Measurements from ENCODE around the gene SLC25A25.

Gene SLC25A25

GRCh38 chr9:128094166-128094949 is 26.3 kb downstream of the SLC25A25 start:
- no peak overlapping the region for H3K9ac ChIP-seq (ENCODE audit: low read depth, low read length)
- H3K4me1 ChIP-seq (ENCODE audit: insufficient read depth, low read length) = peaks cover 28% of the 10 kb centered on the region
- H3K9me3 ChIP-seq (ENCODE audit: control insufficient read depth, insufficient read depth, low read length) = no peaks in the 10 kb centered on the region
- no peaks in the 10 kb centered on the region for H3K36me3 ChIP-seq (ENCODE audit: insufficient read depth, low read length)

- no peak overlapping the region for H3K9ac ChIP-seq (ENCODE audit: low read depth, low read length)
- H3K36me3 ChIP-seq (ENCODE audit: insufficient read depth, low read length) = no peaks in the 10 kb centered on the region
- peaks cover 35% of the 10 kb centered on the region for H3K4me1 ChIP-seq (ENCODE audit: insufficient read depth, low read length)
- no peaks in the 10 kb centered on the region for H3K9me3 ChIP-seq (ENCODE audit: control insufficient read depth, insufficient read depth, low read length)
Observed at GRCh38 chr9:128094950-128095544, 27.0 kb downstream of the SLC25A25 start.

DNA sequence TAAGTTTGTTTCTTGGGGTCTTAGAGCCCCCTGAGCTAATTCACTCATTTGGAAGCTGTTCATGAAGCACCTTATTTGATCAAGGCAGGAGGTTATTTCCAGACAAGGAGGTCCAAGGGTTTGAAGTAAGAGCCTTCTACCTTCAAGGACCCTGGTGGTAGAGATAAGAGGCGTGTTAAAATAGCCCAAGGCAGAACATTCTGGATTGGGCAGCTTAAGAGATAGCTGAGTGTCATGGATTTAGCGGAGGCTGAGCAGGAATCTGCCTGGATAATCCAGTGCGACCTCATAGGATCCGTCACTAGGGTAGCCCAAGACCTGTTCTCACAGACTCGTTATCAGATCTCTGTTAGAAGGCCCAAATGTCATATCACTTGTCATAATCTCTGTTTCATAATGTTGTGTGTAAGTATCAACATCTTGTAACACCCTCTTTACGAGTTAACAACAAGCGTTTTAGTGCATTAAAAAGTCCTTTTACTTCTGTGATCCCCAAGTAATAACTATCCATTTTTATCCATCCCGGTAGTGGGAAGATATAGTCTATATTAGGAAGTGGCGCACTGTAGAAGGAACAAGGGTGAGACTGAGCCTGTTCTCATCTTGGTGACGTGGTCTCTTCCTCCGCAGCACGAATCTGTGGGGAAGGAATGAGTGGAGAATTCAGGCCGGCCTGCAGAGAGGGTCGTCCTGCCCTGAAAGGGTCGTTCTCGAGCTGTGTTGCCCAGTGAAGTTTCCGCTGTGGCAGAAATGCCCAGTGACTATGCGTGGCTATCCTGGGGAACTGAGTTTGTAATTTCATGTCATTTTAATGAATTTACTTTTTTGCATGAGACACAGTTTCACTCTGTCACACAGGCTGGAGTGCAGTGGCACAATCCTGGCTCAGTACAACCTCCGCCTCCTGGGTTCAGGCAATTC is 28.8 kb downstream of the SLC25A25 start:
- H3K4me1 ChIP-seq (ENCODE audit: insufficient read depth, low read length) = peaks cover 40% of the 10 kb centered on the region

GRCh38 chr9:128097543-128098296 is 29.7 kb downstream of the SLC25A25 start:
- Histone ChIP-seq H3K9me3 (ENCODE audit: control insufficient read depth, insufficient read depth, low read length) (no peaks in the 10 kb centered on the region), H3K9ac (ENCODE audit: low read depth, low read length) (no peak overlapping the region; the same call in 1 of the 2 replicates), H3K4me1 (ENCODE audit: insufficient read depth, low read length) (peaks cover 42% of the 10 kb centered on the region), H3K36me3 (ENCODE audit: insufficient read depth, low read length) (peaks cover 5% of the 10 kb centered on the region)

More for the DNA sequence above, 28.8 kb downstream of the SLC25A25 start:
- H3K9me3 ChIP-seq (ENCODE audit: control insufficient read depth, insufficient read depth, low read length) = no peaks in the 10 kb centered on the region
- peaks cover 3% of the 10 kb centered on the region for H3K36me3 ChIP-seq (ENCODE audit: insufficient read depth, low read length)
- no peak overlapping the region for H3K9ac ChIP-seq (ENCODE audit: low read depth, low read length)

GRCh38 chr9:128098297-128099230 is 30.5 kb downstream of the SLC25A25 start:
- H3K9me3 ChIP-seq (ENCODE audit: control insufficient read depth, insufficient read depth, low read length) = no peaks in the 10 kb centered on the region
- H3K9ac ChIP-seq (ENCODE audit: low read depth, low read length) = peak overlapping the region; percentile 60
- peaks cover 42% of the 10 kb centered on the region for H3K4me1 ChIP-seq (ENCODE audit: insufficient read depth, low read length)
- H3K36me3 ChIP-seq (ENCODE audit: insufficient read depth, low read length) = peaks cover 8% of the 10 kb centered on the region

DNA sequence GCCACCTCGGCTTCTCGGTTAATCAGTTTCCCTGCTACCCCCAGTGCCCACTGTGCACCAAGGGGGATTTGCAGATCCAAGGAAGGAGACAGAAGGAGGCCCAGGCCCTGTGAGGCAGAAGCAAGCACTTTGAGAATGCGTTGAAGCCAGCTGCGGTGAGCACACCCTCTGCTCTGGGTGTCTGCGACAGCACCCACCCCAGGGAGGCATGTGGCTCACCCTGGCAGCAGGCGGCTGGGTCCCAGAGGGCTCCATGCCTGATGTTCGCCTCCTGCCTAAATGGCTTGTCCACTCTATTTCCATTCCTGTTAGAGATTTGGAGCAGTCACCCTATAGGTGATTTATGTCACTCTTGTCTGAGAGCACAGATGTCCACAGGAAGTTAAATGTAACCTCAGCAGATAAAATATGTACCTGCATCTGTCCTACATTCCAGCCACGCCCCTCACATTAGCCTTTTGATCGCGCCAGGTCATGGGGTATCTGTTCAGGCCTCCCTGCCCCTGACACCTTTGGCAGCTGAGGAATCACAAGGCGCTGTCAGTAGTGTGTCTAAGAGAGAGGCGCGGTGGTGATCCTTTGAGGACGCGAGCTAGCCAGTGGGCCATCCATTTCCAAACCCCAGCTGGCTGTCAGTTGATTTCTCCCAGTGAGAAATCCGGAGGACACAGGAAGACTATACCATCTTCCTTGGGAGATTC is 31.3 kb downstream of the SLC25A25 start:
- H3K36me3 ChIP-seq (ENCODE audit: insufficient read depth, low read length) = peaks cover 13% of the 10 kb centered on the region
- peak overlapping the region; percentile 60 for H3K9ac ChIP-seq (ENCODE audit: low read depth, low read length)
- H3K4me1 ChIP-seq (ENCODE audit: insufficient read depth, low read length) = peaks cover 42% of the 10 kb centered on the region
- no peaks in the 10 kb centered on the region for H3K9me3 ChIP-seq (ENCODE audit: control insufficient read depth, insufficient read depth, low read length)

GRCh38 chr9:128099932-128100491 is 32.0 kb downstream of the SLC25A25 start:
- Histone ChIP-seq H3K4me1 (ENCODE audit: insufficient read depth, low read length) (peaks cover 42% of the 10 kb centered on the region), H3K36me3 (ENCODE audit: insufficient read depth, low read length) (peaks cover 13% of the 10 kb centered on the region), H3K9me3 (ENCODE audit: control insufficient read depth, insufficient read depth, low read length) (no peaks in the 10 kb centered on the region), H3K9ac (ENCODE audit: low read depth, low read length) (peak overlapping the region; percentile 8; the same call in 1 of the 2 replicates)

GRCh38 chr9:128100581-128100980 is 32.5 kb downstream of the SLC25A25 start:
- Histone ChIP-seq H3K4me1 (ENCODE audit: insufficient read depth, low read length) (peaks cover 42% of the 10 kb centered on the region), H3K36me3 (ENCODE audit: insufficient read depth, low read length) (peaks cover 15% of the 10 kb centered on the region), H3K9ac (ENCODE audit: low read depth, low read length) (no peak overlapping the region), H3K9me3 (ENCODE audit: control insufficient read depth, insufficient read depth, low read length) (no peaks in the 10 kb centered on the region)

- no peaks in the 10 kb centered on the region for H3K9me3 ChIP-seq (ENCODE audit: control insufficient read depth, insufficient read depth, low read length)
- H3K4me1 ChIP-seq (ENCODE audit: insufficient read depth, low read length) = peaks cover 42% of the 10 kb centered on the region
- H3K36me3 ChIP-seq (ENCODE audit: insufficient read depth, low read length) = peaks cover 20% of the 10 kb centered on the region
- no peak overlapping the region for H3K9ac ChIP-seq (ENCODE audit: low read depth, low read length)
Observed at GRCh38 chr9:128101231-128101661, 33.2 kb downstream of the SLC25A25 start.

DNA sequence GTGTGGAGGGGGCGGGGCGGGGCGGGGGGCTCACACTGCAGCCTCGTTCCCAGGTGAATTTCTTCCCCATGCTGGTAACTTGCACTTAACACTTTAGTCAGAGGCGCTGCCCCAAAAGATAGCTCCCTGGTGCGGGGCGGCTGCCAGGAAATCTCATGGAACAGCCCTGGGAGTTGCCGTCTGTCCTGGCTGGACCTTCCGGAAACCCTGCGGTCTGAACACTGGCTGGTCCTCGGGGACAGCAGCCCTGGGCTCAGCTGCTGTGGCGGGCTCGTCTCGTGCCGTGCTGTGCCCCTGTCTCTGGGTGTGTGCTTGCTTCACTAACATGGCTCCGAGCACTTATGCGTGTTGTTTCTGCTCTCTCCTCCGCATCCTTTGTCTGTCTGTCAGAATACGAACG is 33.7 kb downstream of the SLC25A25 start:
- Histone ChIP-seq H3K9me3 (ENCODE audit: control insufficient read depth, insufficient read depth, low read length) (no peaks in the 10 kb centered on the region), H3K36me3 (ENCODE audit: insufficient read depth, low read length) (peaks cover 20% of the 10 kb centered on the region), H3K9ac (ENCODE audit: low read depth, low read length) (no peak overlapping the region), H3K4me1 (ENCODE audit: insufficient read depth, low read length) (peaks cover 40% of the 10 kb centered on the region)

- H3K9me3 ChIP-seq (ENCODE audit: control insufficient read depth, insufficient read depth, low read length) = no peaks in the 10 kb centered on the region
- no peak overlapping the region for H3K9ac ChIP-seq (ENCODE audit: low read depth, low read length)
- H3K36me3 ChIP-seq (ENCODE audit: insufficient read depth, low read length) = peaks cover 25% of the 10 kb centered on the region
- peaks cover 35% of the 10 kb centered on the region for H3K4me1 ChIP-seq (ENCODE audit: insufficient read depth, low read length)
Observed at GRCh38 chr9:128102196-128102595, 34.2 kb downstream of the SLC25A25 start.

- no peaks in the 10 kb centered on the region for H3K9me3 ChIP-seq (ENCODE audit: control insufficient read depth, insufficient read depth, low read length)
- H3K4me1 ChIP-seq (ENCODE audit: insufficient read depth, low read length) = peaks cover 27% of the 10 kb centered on the region
- peaks cover 29% of the 10 kb centered on the region for H3K36me3 ChIP-seq (ENCODE audit: insufficient read depth, low read length)
- H3K9ac ChIP-seq (ENCODE audit: low read depth, low read length) = no peak overlapping the region
Observed at GRCh38 chr9:128102861-128103588, 35.0 kb downstream of the SLC25A25 start.
